Uterus (tissue), 4 donors: ENCODE data around the gene S100A3. TPM values are rescaled to one million over a fixed set of nuclear protein-coding genes. Genes with fewer than 3 reads are reported as not detected.

Experiments used
- DNase-seq, 2 donors: peaks; one replicate each; pipeline ENCODE4 v3.0.0-alpha.2; 2019 to 2020
- H3K27ac ChIP-seq, 2 donors: fragments of 200-600 bp; sonication (generic); 1 replicate in 1 of 2; 2 replicates in 1 of 2; pipeline ENCODE4 v1.5.1; 2016 to 2018
- H3K27me3 ChIP-seq, 2 donors: fragments of 200-600 bp; sonication (generic); one replicate each; pipeline ENCODE4 v1.5.1; 2018 to 2019; ENCODE audit warnings: control low read depth in 1 of 2
- H3K36me3 ChIP-seq, 2 donors: fragments of 200-600 bp; sonication (generic); one replicate each; pipeline ENCODE4 v1.5.1; 2019; ENCODE audit warnings: control low read depth in 1 of 2
- H3K4me1 ChIP-seq, 2 donors: fragments of 200-600 bp; sonication (generic); one replicate each; pipeline ENCODE4 v1.5.1; 2018 to 2019; ENCODE audit warnings: control low read depth in 1 of 2
- H3K4me3 ChIP-seq, 2 donors: fragments of 200-600 bp; sonication (generic); 1 replicate in 1 of 2; 2 replicates in 1 of 2; pipeline ENCODE4 v1.5.1; 2018 to 2019; ENCODE audit warnings: mild to moderate bottlenecking in 1 of 2
- H3K9me3 ChIP-seq, 2 donors: fragments of 200-600 bp; sonication (generic); one replicate each; pipeline ENCODE4 v1.5.1; 2019; ENCODE audit warnings: control low read depth in 1 of 2
- POLR2A ChIP-seq, 2 donors: fragments of 450-650 bp; IDR thresholded peaks; one replicate each; pipeline ENCODE4 v1.6.1; 2016; ENCODE audit warnings: antibody characterized with exemption in 2 of 2, mild to moderate bottlenecking in 1 of 2, moderate library complexity in 1 of 2
- intact Hi-C: fragments of 100-400 bp; cut with DNase I; formaldehyde crosslinking; loops from one replicate; pipeline ENCODE4 v1.15.1; 2023; ENCODE audit warnings: low total_unique reads
- total RNA-seq, 4 donors: library from RNA; depleted of rRNA in 3 of 4; stranded (reverse); fragments of >200 nt in 3 of 4; gene quantifications; one replicate each; pipeline versions ENCODE4 v1.1.0 to v1.2.4, GENCODE V29; 2014 to 2023
- TF ChIP-seq, protein P1 (sequence below), 4 experiments: fragments of 200-600 bp in 2 of 4; fragments of 450-650 bp in 2 of 4; sonication (generic) in 2 of 4; IDR thresholded peaks; one replicate each; pipeline ENCODE4 v1.5.1; 2016 to 2019; ENCODE audit warnings: antibody characterized with exemption in 4 of 4, mild to moderate bottlenecking in 2 of 4, moderate library complexity in 1 of 4
- donor health status: DM: yes; HTN: yes; CAD: no.

S100A3 gene
- total RNA-seq, 4 donors from 2014 or later, result 1.2 to 3.7 TPM; not detected in 2

DNA sequence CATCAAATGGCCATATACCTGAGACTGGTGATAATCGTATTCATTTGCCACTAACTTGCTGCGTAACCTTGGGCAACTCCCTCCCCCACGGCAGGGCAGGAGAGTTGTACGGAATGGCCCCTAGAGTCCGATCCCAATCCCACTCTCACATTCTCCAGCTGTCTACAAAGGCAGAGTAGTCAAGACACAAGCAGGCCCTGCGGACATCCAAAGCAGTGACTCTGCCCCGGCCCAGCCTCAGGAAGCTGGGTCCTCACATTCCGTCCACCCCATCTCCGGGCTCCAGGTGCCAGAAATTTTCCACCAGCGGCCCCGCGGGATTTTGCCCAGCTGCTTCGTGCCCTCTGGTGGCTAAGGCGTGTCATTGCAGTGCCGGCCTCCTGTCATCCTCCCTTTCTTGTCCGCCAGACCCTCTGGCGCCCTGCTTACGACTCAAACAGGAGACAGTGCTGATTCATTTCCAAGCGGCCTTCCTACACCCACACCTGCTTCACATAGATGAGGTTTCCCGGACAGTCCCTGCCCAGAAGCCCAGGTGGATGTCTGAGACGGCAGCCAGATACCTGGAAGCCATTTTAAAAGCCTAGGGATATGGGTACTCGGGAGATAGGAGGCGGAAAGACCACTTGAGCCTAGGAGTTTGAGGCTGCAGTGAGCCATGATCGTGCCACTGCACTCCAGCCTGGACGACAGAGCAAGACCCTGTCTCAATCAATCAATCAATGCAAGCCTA lies 19.5 kb upstream of the S100A3 start:
- Histone ChIP-seq H3K27ac (peak overlapping the region; percentile 89 to 91), H3K9me3 (no peaks in the 10 kb centered on the region), H3K4me1 (peaks cover 5 to 12% of the 10 kb centered on the region in 2 donors), H3K4me3 (peak overlapping the region in 1 of 2 donors; percentile 19), H3K27me3 (no peaks in the 10 kb centered on the region), H3K36me3 (no peaks in the 10 kb centered on the region)
- DNase-seq, result peak; percentile 93
- intact Hi-C loops, result loop anchor here (1.0 to 2.0 kb wide), 2 partner anchors 36 to 58 kb away; no protein-coding TSS in a partner anchor
- TF ChIP-seq, protein P1, sequence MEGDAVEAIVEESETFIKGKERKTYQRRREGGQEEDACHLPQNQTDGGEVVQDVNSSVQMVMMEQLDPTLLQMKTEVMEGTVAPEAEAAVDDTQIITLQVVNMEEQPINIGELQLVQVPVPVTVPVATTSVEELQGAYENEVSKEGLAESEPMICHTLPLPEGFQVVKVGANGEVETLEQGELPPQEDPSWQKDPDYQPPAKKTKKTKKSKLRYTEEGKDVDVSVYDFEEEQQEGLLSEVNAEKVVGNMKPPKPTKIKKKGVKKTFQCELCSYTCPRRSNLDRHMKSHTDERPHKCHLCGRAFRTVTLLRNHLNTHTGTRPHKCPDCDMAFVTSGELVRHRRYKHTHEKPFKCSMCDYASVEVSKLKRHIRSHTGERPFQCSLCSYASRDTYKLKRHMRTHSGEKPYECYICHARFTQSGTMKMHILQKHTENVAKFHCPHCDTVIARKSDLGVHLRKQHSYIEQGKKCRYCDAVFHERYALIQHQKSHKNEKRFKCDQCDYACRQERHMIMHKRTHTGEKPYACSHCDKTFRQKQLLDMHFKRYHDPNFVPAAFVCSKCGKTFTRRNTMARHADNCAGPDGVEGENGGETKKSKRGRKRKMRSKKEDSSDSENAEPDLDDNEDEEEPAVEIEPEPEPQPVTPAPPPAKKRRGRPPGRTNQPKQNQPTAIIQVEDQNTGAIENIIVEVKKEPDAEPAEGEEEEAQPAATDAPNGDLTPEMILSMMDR (IDR thresholded peaks at IDR 0.05), result peak; percentile 99 to 100 (median 99)
- peak in 1 of 2 donors; percentile 37 for TF ChIP-seq POLR2A (IDR thresholded peaks at IDR 0.05)

- Histone ChIP-seq H3K4me3 (peak overlapping the region in 1 of 2 donors; percentile 19), H3K27ac (peak overlapping the region; percentile 89 to 91)
- peak in 1 of 2 donors; percentile 64 for DNase-seq
Measured at GRCh38 chr1:153567621-153568366, 18.7 kb upstream of the S100A3 start.

DNA sequence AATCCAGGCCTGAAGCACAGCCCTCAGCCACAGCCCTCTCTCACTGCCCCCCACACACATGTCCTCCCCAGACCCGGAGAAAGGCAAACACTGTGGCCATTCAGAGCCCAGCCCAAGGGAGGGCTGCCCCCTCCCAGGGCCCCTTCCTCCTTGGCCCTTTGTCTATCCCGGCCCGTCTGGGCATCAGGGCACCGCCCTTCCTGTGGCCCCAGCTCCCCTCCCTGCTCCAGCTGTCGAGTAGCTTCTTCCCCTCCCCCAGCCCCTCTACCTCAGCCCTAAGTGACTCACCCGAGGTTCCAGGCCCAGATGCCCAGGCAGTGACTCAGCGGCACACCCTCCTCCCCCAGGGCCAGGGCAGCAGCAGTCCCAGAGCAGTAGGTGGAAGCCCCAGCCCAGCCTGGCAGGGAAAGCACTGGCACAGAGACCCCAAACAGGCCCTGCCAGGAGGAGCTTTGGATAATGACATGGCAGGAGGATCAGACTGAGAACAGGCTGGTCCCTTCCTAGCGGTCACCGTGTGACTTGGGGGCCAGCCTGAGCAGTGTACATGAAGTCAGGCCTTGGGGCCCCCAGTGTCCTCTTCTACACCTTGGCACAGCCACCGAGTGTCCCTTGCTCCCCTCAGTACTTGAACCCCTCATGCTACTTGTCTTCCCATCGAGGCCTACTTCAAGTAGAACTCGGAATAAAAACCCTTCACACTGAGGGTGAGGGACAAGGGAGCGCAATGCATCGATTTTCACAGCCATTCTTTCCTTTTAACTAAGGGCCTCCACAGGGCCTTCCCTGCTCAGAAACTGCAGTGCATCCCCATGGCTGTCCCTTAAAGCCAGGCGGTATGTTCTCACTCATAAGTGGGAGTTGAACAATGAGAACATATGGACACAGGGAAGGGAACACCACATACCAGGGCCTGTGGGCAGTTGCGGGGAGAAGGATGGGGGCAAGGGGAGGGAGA lies 17.6 kb upstream of the S100A3 start:
- TF ChIP-seq POLR2A (IDR thresholded peaks at IDR 0.05), result peak; percentile 55 to 58
- TF ChIP-seq, protein P1 (IDR thresholded peaks at IDR 0.05), result peak in 1 of 4 experiments; percentile 19
- H3K4me1 ChIP-seq, result peaks cover 5 to 12% of the 10 kb centered on the region in 2 donors
- no peaks in the 10 kb centered on the region for H3K36me3 ChIP-seq
- DNase-seq, result peak; percentile 93 to 98
- peak overlapping the region; percentile 89 to 91 for H3K27ac ChIP-seq
- H3K9me3 ChIP-seq, result no peaks in the 10 kb centered on the region
- H3K4me3 ChIP-seq, result no peak overlapping the region
- intact Hi-C loops, result no loop called here
- no peaks in the 10 kb centered on the region for H3K27me3 ChIP-seq

More at GRCh38 chr1:153567621-153568366, 18.7 kb upstream of the S100A3 start:
- H3K27me3 ChIP-seq, result no peaks in the 10 kb centered on the region
- H3K9me3 ChIP-seq, result no peaks in the 10 kb centered on the region
- H3K4me1 ChIP-seq, result peaks cover 5 to 12% of the 10 kb centered on the region in 2 donors
- no peaks in the 10 kb centered on the region for H3K36me3 ChIP-seq
- intact Hi-C loops, result loop anchor here (1.0 to 2.0 kb wide), 2 partner anchors 35 to 57 kb away; no protein-coding TSS in a partner anchor
- no peak for TF ChIP-seq POLR2A (IDR thresholded peaks at IDR 0.05)
- TF ChIP-seq, protein P1 (IDR thresholded peaks at IDR 0.05), result no peak

GRCh38 chr1:153565529-153566374 lies 16.7 kb upstream of the S100A3 start, which contains the start of gene S100A2:
S100A2 (minus strand) TSS chr1:153565844; CDS start chr1:153563877, 1,967 bp downstream.
- TF ChIP-seq, protein P1 (IDR thresholded peaks at IDR 0.05), result no peak
- TF ChIP-seq POLR2A (IDR thresholded peaks at IDR 0.05), result peak in 1 of 2 donors; percentile 29
- Histone ChIP-seq H3K27ac (peak within 1 kb of the TSS; percentile 89 to 91), H3K27me3 (no peaks in the 10 kb centered on the region), H3K4me1 (peaks cover 5 to 12% of the 10 kb centered on the region in 2 donors), H3K9me3 (no peaks in the 10 kb centered on the region), H3K36me3 (no peaks in the 10 kb centered on the region), H3K4me3 (no peak within 1 kb of the TSS)
- intact Hi-C loops, result no loop called here
- peak; percentile 69 to 77 for DNase-seq
